ENCODE results near the gene AQP1. TPM values are rescaled to one million over a fixed set of nuclear protein-coding genes. Genes with fewer than 3 reads are reported as not detected.

Gene AQP1
- polyA plus RNA-seq, 1 experiment: 3.9 TPM

- CTCF ChIA-PET: interaction anchor here (0.9 to 3.7 kb wide), 2 partner anchors 8 to 36 kb away, joined by 3 to 38 read pairs; no protein-coding TSS in a partner anchor
- H3K27me3 ChIP-seq (ENCODE audit: control insufficient read depth, insufficient read depth, low read length): peaks cover 14% of the 10 kb centered on the region
These were observed 19.0 kb downstream of the AQP1 start for GRCh38 chr7:30930621-30931020.

GRCh38 chr7:30931161-30931928, 19.7 kb downstream of the AQP1 start:
- TF ChIP-seq CTCF (IDR thresholded peaks at IDR 0.05; ENCODE audit: insufficient read depth, low read depth, low read length): no peak
- Histone ChIP-seq H3K27me3 (ENCODE audit: control insufficient read depth, insufficient read depth, low read length) (peaks cover 14% of the 10 kb centered on the region), H3K36me3 (ENCODE audit: control insufficient read depth, insufficient read depth, low read length) (no peaks in the 10 kb centered on the region), H3K4me3 (ENCODE audit: low read depth, low read length) (no peak overlapping the region)
- ChIA-PET CTCF (interaction anchor here (0.9 to 3.7 kb wide), 2 partner anchors 8 to 36 kb away, joined by 3 to 38 read pairs; no protein-coding TSS in a partner anchor), POLR2A (no interaction called here)
- no peak for DNase-seq (ENCODE audit: low read depth)

More at GRCh38 chr7:30930621-30931020, 19.0 kb downstream of the AQP1 start:
- H3K4me3 ChIP-seq (ENCODE audit: low read depth, low read length): no peak overlapping the region
- H3K36me3 ChIP-seq (ENCODE audit: control insufficient read depth, insufficient read depth, low read length): no peaks in the 10 kb centered on the region
- DNase-seq (ENCODE audit: low read depth): no peak
- no peak for TF ChIP-seq CTCF (IDR thresholded peaks at IDR 0.05; ENCODE audit: insufficient read depth, low read depth, low read length)
- POLR2A ChIA-PET: no interaction called here

- peaks cover 20% of the 10 kb centered on the region for H3K27me3 ChIP-seq (ENCODE audit: control insufficient read depth, insufficient read depth, low read length)
- POLR2A ChIA-PET: no interaction called here
- H3K4me3 ChIP-seq (ENCODE audit: low read depth, low read length): no peak overlapping the region
- no peaks in the 10 kb centered on the region for H3K36me3 ChIP-seq (ENCODE audit: control insufficient read depth, insufficient read depth, low read length)
- no peak for DNase-seq (ENCODE audit: low read depth)
- CTCF ChIA-PET: no interaction called here
- no peak for TF ChIP-seq CTCF (IDR thresholded peaks at IDR 0.05; ENCODE audit: insufficient read depth, low read depth, low read length)
These were observed 20.4 kb downstream of the AQP1 start for GRCh38 chr7:30931929-30932540.

- TF ChIP-seq CTCF (IDR thresholded peaks at IDR 0.05; ENCODE audit: insufficient read depth, low read depth, low read length): no peak
- H3K36me3 ChIP-seq (ENCODE audit: control insufficient read depth, insufficient read depth, low read length): no peaks in the 10 kb centered on the region
- ChIA-PET POLR2A (no interaction called here), CTCF (no interaction called here)
- no peak for DNase-seq (ENCODE audit: low read depth)
- H3K27me3 ChIP-seq (ENCODE audit: control insufficient read depth, insufficient read depth, low read length): peaks cover 20% of the 10 kb centered on the region
- no peak overlapping the region for H3K4me3 ChIP-seq (ENCODE audit: low read depth, low read length)
These were observed 20.9 kb downstream of the AQP1 start for GRCh38 chr7:30932562-30932961.

- Histone ChIP-seq H3K27me3 (ENCODE audit: control insufficient read depth, insufficient read depth, low read length) (peaks cover 20% of the 10 kb centered on the region), H3K36me3 (ENCODE audit: control insufficient read depth, insufficient read depth, low read length) (no peaks in the 10 kb centered on the region), H3K4me3 (ENCODE audit: low read depth, low read length) (no peak overlapping the region)
- ChIA-PET CTCF (interaction anchor here (0.6 to 1.4 kb wide), 4 partner anchors 10 to 310 kb away, joined by 3 to 5 read pairs (median 4); no protein-coding TSS in a partner anchor), POLR2A (no interaction called here)
- TF ChIP-seq CTCF (IDR thresholded peaks at IDR 0.05; ENCODE audit: insufficient read depth, low read depth, low read length): no peak
- DNase-seq (ENCODE audit: low read depth): no peak
These were observed 21.7 kb downstream of the AQP1 start for GRCh38 chr7:30933124-30933974.
